Ascending aorta (tissue), 2 donors: Measurements from ENCODE around the gene CTNND2. TPM values are rescaled to one million over a fixed set of nuclear protein-coding genes. Genes with fewer than 3 reads are reported as not detected.

ENCODE experiments used
- DNase-seq, 2 donors: peaks; one replicate each; pipeline ENCODE4 v3.0.0-alpha.2; 2019; ENCODE audit warnings: low spot score in 2 of 2
- H3K27ac ChIP-seq, 2 donors: fragments of 200-600 bp; sonication (generic); one replicate each; pipeline ENCODE4 v1.5.1; 2016 to 2017; ENCODE audit warnings: mild to moderate bottlenecking in 1 of 2
- H3K27me3 ChIP-seq: fragments of 200-600 bp; sonication (generic); one replicate; pipeline ENCODE4 v1.5.1; 2017
- H3K36me3 ChIP-seq, 2 donors: fragments of 200-600 bp; sonication (generic); one replicate each; pipeline ENCODE4 v1.5.1; 2016
- H3K4me1 ChIP-seq, 2 donors: fragments of 200-600 bp; sonication (generic); one replicate each; pipeline ENCODE4 v1.5.1; 2016 to 2017; ENCODE audit warnings: mild to moderate bottlenecking in 1 of 2
- H3K4me3 ChIP-seq, 2 donors: fragments of 200-600 bp; sonication (generic); one replicate each; pipeline ENCODE4 v1.5.1; 2016 to 2017; ENCODE audit warnings: mild to moderate bottlenecking in 1 of 2
- H3K9me3 ChIP-seq, 2 donors: fragments of 200-600 bp; sonication (generic); one replicate each; pipeline ENCODE4 v1.5.1; 2016
- intact Hi-C: fragments of 100-400 bp; cut with DNase I; formaldehyde crosslinking; loops from one replicate; pipeline ENCODE4 v1.15.1; 2023
- total RNA-seq: library from RNA; depleted of rRNA; stranded (reverse); fragments of >200 nt; gene quantifications from one replicate; pipeline ENCODE4 v1.1.0, GENCODE V29; 2016
- TF ChIP-seq, protein P1 (sequence below), 3 experiments: fragments of 200-600 bp in 2 of 3; fragments of 450-650 bp in 1 of 3; sonication (generic) in 2 of 3; IDR thresholded peaks; one replicate each; pipeline ENCODE4 v1.5.1; 2016 to 2019; ENCODE audit warnings: antibody characterized with exemption in 3 of 3, mild to moderate bottlenecking in 1 of 3, moderate library complexity in 1 of 3

The CTNND2 gene
- total RNA-seq, 1 donor from 2014 or later, result 0.11 TPM

DNA sequence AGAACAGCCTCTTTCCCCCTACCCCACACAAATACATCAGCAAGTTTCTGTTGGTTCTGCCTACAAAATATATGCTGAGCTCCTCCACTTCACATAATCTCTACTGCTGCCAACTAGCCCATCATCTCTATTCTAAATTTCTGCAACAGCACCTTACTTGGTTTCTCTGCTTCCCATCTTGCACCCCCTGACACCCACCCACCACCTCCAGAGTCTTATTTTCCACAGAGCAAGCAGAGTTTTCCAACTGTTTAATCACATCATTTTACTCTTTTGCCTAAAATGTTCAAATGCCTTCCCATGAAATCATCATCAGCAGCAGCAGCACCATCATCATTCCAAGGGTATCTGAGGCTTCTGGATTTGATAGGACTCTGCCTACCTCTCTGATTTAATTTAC, 295.7 kb downstream of the CTNND2 start:
- no peak overlapping the region for H3K4me3 ChIP-seq
- H3K27me3 ChIP-seq, result no peaks in the 10 kb centered on the region
- no peaks in the 10 kb centered on the region for H3K9me3 ChIP-seq
- no peaks in the 10 kb centered on the region for H3K4me1 ChIP-seq
- TF ChIP-seq, protein P1, sequence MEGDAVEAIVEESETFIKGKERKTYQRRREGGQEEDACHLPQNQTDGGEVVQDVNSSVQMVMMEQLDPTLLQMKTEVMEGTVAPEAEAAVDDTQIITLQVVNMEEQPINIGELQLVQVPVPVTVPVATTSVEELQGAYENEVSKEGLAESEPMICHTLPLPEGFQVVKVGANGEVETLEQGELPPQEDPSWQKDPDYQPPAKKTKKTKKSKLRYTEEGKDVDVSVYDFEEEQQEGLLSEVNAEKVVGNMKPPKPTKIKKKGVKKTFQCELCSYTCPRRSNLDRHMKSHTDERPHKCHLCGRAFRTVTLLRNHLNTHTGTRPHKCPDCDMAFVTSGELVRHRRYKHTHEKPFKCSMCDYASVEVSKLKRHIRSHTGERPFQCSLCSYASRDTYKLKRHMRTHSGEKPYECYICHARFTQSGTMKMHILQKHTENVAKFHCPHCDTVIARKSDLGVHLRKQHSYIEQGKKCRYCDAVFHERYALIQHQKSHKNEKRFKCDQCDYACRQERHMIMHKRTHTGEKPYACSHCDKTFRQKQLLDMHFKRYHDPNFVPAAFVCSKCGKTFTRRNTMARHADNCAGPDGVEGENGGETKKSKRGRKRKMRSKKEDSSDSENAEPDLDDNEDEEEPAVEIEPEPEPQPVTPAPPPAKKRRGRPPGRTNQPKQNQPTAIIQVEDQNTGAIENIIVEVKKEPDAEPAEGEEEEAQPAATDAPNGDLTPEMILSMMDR (IDR thresholded peaks at IDR 0.05), result no peak
- H3K36me3 ChIP-seq, result no peaks in the 10 kb centered on the region
- no peak for DNase-seq
- H3K27ac ChIP-seq, result no peak overlapping the region
- intact Hi-C loops, result no loop called here

DNA sequence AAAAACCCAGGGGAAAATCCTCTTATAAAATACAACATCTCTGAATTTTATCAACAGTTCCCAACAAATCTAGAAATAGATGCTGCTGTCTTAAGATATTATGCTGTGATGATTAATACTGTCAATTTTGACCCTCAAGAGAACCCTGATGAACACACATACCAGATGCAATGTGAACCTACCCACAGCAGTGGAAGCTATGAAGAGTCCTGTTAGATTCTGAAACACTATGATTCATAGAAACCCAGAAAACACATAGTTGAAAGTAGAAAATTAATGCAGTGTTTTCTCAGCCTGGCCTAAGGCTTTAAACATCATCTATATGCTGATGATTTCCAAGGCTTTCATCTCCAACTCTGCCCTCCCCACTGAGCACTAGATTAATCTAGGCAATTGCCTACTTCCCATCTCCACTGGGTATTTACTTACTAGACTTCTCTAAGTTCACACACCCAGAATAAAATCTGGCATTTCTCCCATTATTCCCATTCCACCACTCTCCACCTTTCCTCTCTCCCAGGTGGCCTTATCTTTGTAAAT, 296.2 kb downstream of the CTNND2 start:
- Histone ChIP-seq H3K27me3 (no peaks in the 10 kb centered on the region), H3K4me3 (no peak overlapping the region), H3K36me3 (no peaks in the 10 kb centered on the region), H3K27ac (no peak overlapping the region), H3K9me3 (no peaks in the 10 kb centered on the region), H3K4me1 (no peaks in the 10 kb centered on the region)
- intact Hi-C loops, result no loop called here
- TF ChIP-seq, protein P1 (IDR thresholded peaks at IDR 0.05), result no peak
- DNase-seq, result no peak

DNA sequence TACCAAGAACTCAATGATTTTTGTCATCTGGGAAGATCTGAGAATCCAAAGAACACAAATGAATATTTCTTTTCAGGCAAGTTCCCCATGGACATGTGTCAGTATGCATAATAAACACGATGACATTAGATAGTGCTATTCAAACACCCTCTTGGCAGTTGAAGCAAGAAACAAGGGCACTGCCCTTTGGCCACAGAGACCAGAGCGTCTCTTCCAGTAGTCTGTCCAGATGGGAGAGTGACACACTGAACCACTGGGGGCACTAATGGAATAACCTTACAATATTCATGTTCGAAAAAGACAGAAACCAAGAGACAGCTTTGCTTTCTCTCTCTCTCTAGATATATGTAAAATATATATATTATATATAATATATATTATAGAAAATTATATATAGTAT, 301.9 kb downstream of the CTNND2 start:
- no peaks in the 10 kb centered on the region for H3K36me3 ChIP-seq
- H3K27me3 ChIP-seq, result no peaks in the 10 kb centered on the region
- H3K4me3 ChIP-seq, result no peak overlapping the region
- H3K4me1 ChIP-seq, result no peaks in the 10 kb centered on the region
- H3K27ac ChIP-seq, result no peak overlapping the region
- intact Hi-C loops, result no loop called here
- no peaks in the 10 kb centered on the region for H3K9me3 ChIP-seq
- DNase-seq, result no peak
- TF ChIP-seq, protein P1 (IDR thresholded peaks at IDR 0.05), result no peak

DNA sequence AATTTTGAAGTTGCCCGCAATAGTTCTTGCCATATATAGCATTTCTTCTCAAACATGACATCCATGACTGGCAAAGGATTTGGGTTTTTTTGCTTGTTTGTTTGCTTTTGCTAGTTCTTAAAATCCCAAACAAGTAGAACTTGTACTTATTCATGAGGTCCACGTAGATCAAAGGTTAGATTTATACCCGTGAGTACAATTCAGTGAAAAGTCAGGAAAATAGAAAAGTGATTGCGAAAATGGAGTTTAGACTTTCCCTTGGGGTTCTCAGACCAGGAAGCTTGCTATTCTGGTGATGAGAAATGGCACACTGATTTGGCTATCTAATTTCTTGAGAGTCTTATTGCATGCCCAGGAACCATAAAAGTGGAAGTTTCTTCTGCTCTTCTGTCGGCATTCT, 304.7 kb downstream of the CTNND2 start:
- H3K27me3 ChIP-seq, result no peaks in the 10 kb centered on the region
- no peak for DNase-seq
- intact Hi-C loops, result no loop called here
- TF ChIP-seq, protein P1 (IDR thresholded peaks at IDR 0.05), result no peak
- no peak overlapping the region for H3K4me3 ChIP-seq
- no peak overlapping the region for H3K27ac ChIP-seq
- no peaks in the 10 kb centered on the region for H3K4me1 ChIP-seq
- no peaks in the 10 kb centered on the region for H3K36me3 ChIP-seq
- H3K9me3 ChIP-seq, result no peaks in the 10 kb centered on the region

DNA sequence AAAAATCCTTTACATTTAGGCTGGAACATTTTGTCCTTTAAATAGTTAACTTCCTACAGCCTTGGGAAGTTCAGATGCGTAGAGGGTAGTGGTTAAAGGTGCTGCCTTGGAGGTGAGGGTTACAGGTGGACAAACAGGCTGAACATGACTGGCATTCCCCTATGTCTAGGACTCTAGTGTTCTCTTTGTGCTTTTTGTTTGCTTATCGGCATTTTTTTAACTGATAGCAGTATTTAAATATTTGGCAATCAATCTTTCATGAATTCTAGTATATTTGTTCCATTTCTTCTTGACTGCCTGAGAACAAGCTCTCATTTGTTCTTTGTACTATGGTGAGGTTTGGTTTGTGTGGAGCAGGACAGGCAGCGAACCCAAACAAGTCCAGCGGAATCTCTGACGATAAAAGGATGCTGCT, 307.6 kb downstream of the CTNND2 start:
- Histone ChIP-seq H3K9me3 (no peaks in the 10 kb centered on the region), H3K4me1 (no peaks in the 10 kb centered on the region), H3K27me3 (no peaks in the 10 kb centered on the region), H3K4me3 (no peak overlapping the region), H3K27ac (no peak overlapping the region), H3K36me3 (no peaks in the 10 kb centered on the region)
- no peak for DNase-seq
- TF ChIP-seq, protein P1 (IDR thresholded peaks at IDR 0.05), result no peak
- intact Hi-C loops, result no loop called here

DNA sequence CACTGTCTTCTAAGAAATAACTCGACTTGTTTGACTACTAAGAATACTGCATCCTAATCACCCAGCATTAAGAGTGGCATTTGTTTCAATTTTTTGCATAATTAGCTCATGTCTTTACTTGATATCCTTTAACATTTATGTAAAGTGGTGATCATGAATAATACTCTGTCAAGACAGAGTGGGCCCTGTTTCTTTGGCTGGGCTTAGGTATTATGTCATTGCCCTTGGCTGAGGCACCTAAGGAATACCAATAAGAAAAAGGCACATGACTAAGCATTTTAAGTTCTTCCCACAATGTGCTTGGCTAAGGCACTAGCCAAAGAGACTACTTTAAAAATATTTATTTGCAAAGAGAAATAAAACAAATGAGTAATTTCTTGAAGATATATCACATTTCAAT, 308.1 kb downstream of the CTNND2 start:
- Histone ChIP-seq H3K4me3 (no peak overlapping the region), H3K4me1 (no peaks in the 10 kb centered on the region), H3K9me3 (no peaks in the 10 kb centered on the region), H3K36me3 (no peaks in the 10 kb centered on the region), H3K27ac (no peak overlapping the region), H3K27me3 (no peaks in the 10 kb centered on the region)
- intact Hi-C loops, result no loop called here
- TF ChIP-seq, protein P1 (IDR thresholded peaks at IDR 0.05), result no peak
- no peak for DNase-seq
